ENCODE data around the gene ERGIC3.

ERGIC3 gene

DNA sequence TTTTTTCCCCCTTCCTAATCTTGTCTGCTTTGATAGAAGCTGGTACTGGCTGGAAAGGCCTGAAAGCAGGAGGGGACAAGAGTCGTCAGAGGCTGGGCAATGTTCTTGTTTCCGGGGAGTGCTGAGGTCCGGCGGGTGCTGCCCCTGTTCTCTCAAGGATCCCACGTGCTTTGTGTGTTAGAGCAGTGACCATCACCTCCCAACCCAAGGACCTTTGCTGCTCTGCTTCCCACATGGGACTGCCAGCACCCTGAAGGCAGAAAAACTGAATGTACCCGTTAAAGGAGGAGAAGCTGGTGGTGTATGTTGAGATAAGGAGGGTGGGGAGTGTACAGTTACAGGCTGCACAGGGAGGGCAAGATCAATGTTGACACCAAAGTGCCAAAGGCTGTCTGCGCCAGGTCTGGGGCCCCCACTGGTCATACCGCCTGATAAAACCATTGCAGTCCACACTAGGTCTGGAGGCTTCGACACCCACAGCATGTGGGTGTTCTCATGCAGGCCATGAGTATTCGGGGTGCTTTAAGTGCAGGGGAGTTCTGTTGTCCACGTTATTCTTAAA, 27.4 kb upstream of the ERGIC3 start:
- Histone ChIP-seq H3K9me2 (ENCODE audit: low read depth, low read length) (no peaks in the 10 kb centered on the region), H3K27me3 (ENCODE audit: insufficient read depth, low read length) (no peaks in the 10 kb centered on the region), H3K4me2 (ENCODE audit: low read length) (no peak overlapping the region), H3K9me3 (ENCODE audit: low read length) (no peaks in the 10 kb centered on the region), H3K79me2 (ENCODE audit: insufficient read depth, low read length) (no peaks in the 10 kb centered on the region), H3K4me1 (ENCODE audit: insufficient read depth, low read length, severe bottlenecking) (peaks cover 3% of the 10 kb centered on the region), H3F3A (ENCODE audit: insufficient read depth, low read length) (no peaks in the 10 kb centered on the region), H3K9ac (ENCODE audit: low read length) (no peak overlapping the region), H3K4me3 (ENCODE audit: low read depth, low read length, poor library complexity, severe bottlenecking) (no peak overlapping the region), H4K20me1 (ENCODE audit: insufficient read depth, low read length) (no peaks in the 10 kb centered on the region), H2AFZ (ENCODE audit: low read length) (no peak overlapping the region), H3K27ac (ENCODE audit: low read depth, low read length, poor library complexity, severe bottlenecking) (no peak overlapping the region), H3K36me3 (ENCODE audit: insufficient read depth, low read length) (peaks cover 40% of the 10 kb centered on the region)
- TF ChIP-seq, protein P1, sequence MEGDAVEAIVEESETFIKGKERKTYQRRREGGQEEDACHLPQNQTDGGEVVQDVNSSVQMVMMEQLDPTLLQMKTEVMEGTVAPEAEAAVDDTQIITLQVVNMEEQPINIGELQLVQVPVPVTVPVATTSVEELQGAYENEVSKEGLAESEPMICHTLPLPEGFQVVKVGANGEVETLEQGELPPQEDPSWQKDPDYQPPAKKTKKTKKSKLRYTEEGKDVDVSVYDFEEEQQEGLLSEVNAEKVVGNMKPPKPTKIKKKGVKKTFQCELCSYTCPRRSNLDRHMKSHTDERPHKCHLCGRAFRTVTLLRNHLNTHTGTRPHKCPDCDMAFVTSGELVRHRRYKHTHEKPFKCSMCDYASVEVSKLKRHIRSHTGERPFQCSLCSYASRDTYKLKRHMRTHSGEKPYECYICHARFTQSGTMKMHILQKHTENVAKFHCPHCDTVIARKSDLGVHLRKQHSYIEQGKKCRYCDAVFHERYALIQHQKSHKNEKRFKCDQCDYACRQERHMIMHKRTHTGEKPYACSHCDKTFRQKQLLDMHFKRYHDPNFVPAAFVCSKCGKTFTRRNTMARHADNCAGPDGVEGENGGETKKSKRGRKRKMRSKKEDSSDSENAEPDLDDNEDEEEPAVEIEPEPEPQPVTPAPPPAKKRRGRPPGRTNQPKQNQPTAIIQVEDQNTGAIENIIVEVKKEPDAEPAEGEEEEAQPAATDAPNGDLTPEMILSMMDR (IDR thresholded peaks at IDR 0.05; ENCODE audit: low read length) = no peak
- no peak for TF ChIP-seq EZH2 (IDR thresholded peaks at IDR 0.05; ENCODE audit: borderline replicate concordance, low read length)

DNA sequence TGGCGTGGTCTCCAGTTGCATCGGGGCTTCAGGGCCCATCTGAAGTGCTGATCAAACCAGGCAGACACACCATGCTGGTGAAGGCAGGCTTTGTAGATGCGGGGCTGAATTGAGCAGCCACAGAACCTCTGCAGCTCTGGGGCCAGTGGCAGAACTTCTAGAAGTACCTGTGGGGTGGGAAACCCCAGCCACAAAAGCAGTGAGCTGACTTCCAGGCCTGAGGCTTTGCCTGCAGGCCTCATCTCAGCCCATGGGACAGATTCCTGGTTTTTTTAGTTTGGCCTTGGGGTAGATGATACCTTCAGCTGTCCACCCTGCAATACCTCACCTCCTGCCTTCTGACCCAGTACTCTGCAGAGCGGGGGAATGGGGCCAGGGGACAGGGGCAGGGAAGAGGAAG, 26.5 kb upstream of the ERGIC3 start:
- Histone ChIP-seq H2AFZ (ENCODE audit: low read length) (no peak overlapping the region), H3K36me3 (ENCODE audit: insufficient read depth, low read length) (peaks cover 31% of the 10 kb centered on the region), H3K9me3 (ENCODE audit: low read length) (no peaks in the 10 kb centered on the region), H3K9ac (ENCODE audit: low read length) (no peak overlapping the region), H3K27ac (ENCODE audit: low read depth, low read length, poor library complexity, severe bottlenecking) (no peak overlapping the region), H3K9me2 (ENCODE audit: low read depth, low read length) (no peaks in the 10 kb centered on the region), H3K4me1 (ENCODE audit: insufficient read depth, low read length, severe bottlenecking) (peaks cover 3% of the 10 kb centered on the region), H3K79me2 (ENCODE audit: insufficient read depth, low read length) (no peaks in the 10 kb centered on the region), H4K20me1 (ENCODE audit: insufficient read depth, low read length) (no peaks in the 10 kb centered on the region), H3F3A (ENCODE audit: insufficient read depth, low read length) (no peaks in the 10 kb centered on the region), H3K27me3 (ENCODE audit: insufficient read depth, low read length) (no peaks in the 10 kb centered on the region), H3K4me2 (ENCODE audit: low read length) (no peak overlapping the region), H3K4me3 (ENCODE audit: low read depth, low read length, poor library complexity, severe bottlenecking) (no peak overlapping the region)
- no peak for TF ChIP-seq EZH2 (IDR thresholded peaks at IDR 0.05; ENCODE audit: borderline replicate concordance, low read length)
- TF ChIP-seq, protein P1 (IDR thresholded peaks at IDR 0.05; ENCODE audit: low read length) = no peak

DNA sequence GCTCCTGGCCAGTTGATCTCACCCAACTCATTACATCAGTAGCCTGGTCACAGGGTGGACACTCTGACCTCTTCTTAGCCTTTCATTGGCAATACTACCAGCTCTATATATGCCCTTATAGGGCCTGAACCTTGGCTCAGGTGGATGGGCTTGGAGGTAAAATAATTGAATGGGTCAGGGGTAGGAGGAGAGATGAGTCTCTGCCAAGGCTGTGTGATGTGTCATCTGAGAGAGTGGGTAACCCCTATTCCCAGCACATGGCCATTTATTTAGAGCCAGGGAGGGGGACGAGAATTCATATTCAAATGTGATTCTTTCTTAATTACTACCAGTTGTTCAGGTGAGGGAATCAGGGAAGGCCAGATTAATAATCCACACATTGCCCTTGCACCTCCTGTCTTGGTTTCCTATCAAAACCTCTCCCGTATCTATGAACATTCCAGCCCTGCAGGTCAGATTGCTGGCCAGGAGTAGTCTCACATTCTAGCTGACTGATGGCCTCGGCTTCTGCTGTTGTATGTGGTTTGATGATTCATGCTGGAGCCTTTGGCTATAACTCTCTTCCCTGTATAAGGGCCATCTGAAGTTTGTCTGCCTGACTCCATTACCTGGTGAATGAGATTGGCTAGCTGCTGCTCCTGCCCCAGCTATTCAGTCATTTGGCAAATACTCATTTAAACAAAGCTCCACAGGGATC, 25.8 kb upstream of the ERGIC3 start:
- Histone ChIP-seq H2AFZ (ENCODE audit: low read length) (no peak overlapping the region), H3K4me2 (ENCODE audit: low read length) (no peak overlapping the region), H3K9me2 (ENCODE audit: low read depth, low read length) (no peaks in the 10 kb centered on the region), H3F3A (ENCODE audit: insufficient read depth, low read length) (no peaks in the 10 kb centered on the region), H3K9me3 (ENCODE audit: low read length) (no peaks in the 10 kb centered on the region), H4K20me1 (ENCODE audit: insufficient read depth, low read length) (no peaks in the 10 kb centered on the region), H3K4me1 (ENCODE audit: insufficient read depth, low read length, severe bottlenecking) (peaks cover 3% of the 10 kb centered on the region), H3K36me3 (ENCODE audit: insufficient read depth, low read length) (peaks cover 23% of the 10 kb centered on the region), H3K27me3 (ENCODE audit: insufficient read depth, low read length) (no peaks in the 10 kb centered on the region), H3K79me2 (ENCODE audit: insufficient read depth, low read length) (no peaks in the 10 kb centered on the region), H3K9ac (ENCODE audit: low read length) (no peak overlapping the region), H3K27ac (ENCODE audit: low read depth, low read length, poor library complexity, severe bottlenecking) (no peak overlapping the region), H3K4me3 (ENCODE audit: low read depth, low read length, poor library complexity, severe bottlenecking) (no peak overlapping the region)
- TF ChIP-seq EZH2 (IDR thresholded peaks at IDR 0.05; ENCODE audit: borderline replicate concordance, low read length) = no peak
- TF ChIP-seq, protein P1 (IDR thresholded peaks at IDR 0.05; ENCODE audit: low read length) = no peak
